OCI-LY7 (cell line): ENCODE measurements around the gene NDUFA6. TPM values are rescaled to one million over a fixed set of nuclear protein-coding genes. Genes with fewer than 3 reads are reported as not detected.

Experiments
- BruUV-seq: library from RNA; stranded (reverse); fragments of 400-500 nt; replicated peaks from 2 replicates; lab custom pipeline; 2021; lab: Mats Ljungman, UMichigan
- CTCF ChIA-PET: fragments of 300-600 bp; sonication (Branson Sonifier 250); formaldehyde crosslinking; loops from one replicate; lab custom pipeline; 2022; ENCODE audit warnings: antibody characterized with exemption; ENCODE audit not compliant: unreplicated experiment; lab: Charles Lee
- POLR2A ChIA-PET: fragments of 300-600 bp; sonication (Branson Sonifier 250); formaldehyde crosslinking; loops from one replicate; lab custom pipeline; 2022; ENCODE audit warnings: antibody characterized with exemption; lab: Charles Lee
- DNase-seq: peaks from one replicate; pipeline ENCODE4 v3.0.0-alpha.2; 2015; ENCODE audit warnings: low spot score
- H2AFZ ChIP-seq: fragments of 200-600 bp; sonication (generic), shearing (Covaris generic); 2 replicates; pipeline ENCODE4 v1.6.1; 2014; ENCODE audit warnings: mild to moderate bottlenecking, antibody characterized with exemption, low read length, moderate library complexity
- H3K27ac ChIP-seq: fragments of 200-600 bp; sonication (generic); 2 replicates; pipeline ENCODE4 v1.5.1; 2014; ENCODE audit warnings: mixed run types, low read depth, mild to moderate bottlenecking, moderate library complexity, low read length, inconsistent platforms; ENCODE audit not compliant: poor library complexity, severe bottlenecking
- H3K36me3 ChIP-seq: fragments of 200-600 bp; sonication (generic); 2 replicates; pipeline ENCODE4 v1.6.1; 2014; ENCODE audit warnings: mild to moderate bottlenecking, antibody characterized with exemption, low read length, moderate library complexity, mixed read lengths; ENCODE audit not compliant: insufficient read depth
- H3K4me1 ChIP-seq: fragments of 200-600 bp; sonication (generic); 2 replicates; pipeline ENCODE4 v1.5.1; 2014; ENCODE audit warnings: mild to moderate bottlenecking, low read length; ENCODE audit not compliant: insufficient read depth, poor library complexity, severe bottlenecking
- H3K4me2 ChIP-seq: fragments of 200-600 bp; sonication (generic); 2 replicates; pipeline ENCODE4 v1.6.1; 2014; ENCODE audit warnings: mild to moderate bottlenecking, low read length
- H3K4me3 ChIP-seq: fragments of 200-600 bp; sonication (generic); 2 replicates; pipeline ENCODE4 v1.5.1; 2014; ENCODE audit warnings: mild to moderate bottlenecking, low read depth, low read length; ENCODE audit not compliant: poor library complexity, severe bottlenecking
- H3K79me2 ChIP-seq: fragments of 200-600 bp; sonication (generic); 2 replicates; pipeline ENCODE4 v1.6.1; 2016; ENCODE audit warnings: low read depth, mild to moderate bottlenecking, low read length, moderate library complexity, mixed read lengths; ENCODE audit not compliant: insufficient read depth
- H3K9me2 ChIP-seq: fragments of 200-600 bp; sonication (generic); 2 replicates; pipeline ENCODE4 v1.6.1; 2016; ENCODE audit warnings: mild to moderate bottlenecking, low read length, mixed read lengths; ENCODE audit not compliant: insufficient read depth
- H3K9me3 ChIP-seq: fragments of 200-600 bp; sonication (generic); 2 replicates; pipeline ENCODE4 v1.6.1; 2014; ENCODE audit warnings: mild to moderate bottlenecking, mixed run types, low read length, mixed read lengths
- H4K20me1 ChIP-seq: fragments of 200-600 bp; sonication (generic); 2 replicates; pipeline ENCODE4 v1.6.1; 2014; ENCODE audit warnings: mild to moderate bottlenecking, antibody characterized with exemption, low read length, moderate library complexity, mixed read lengths; ENCODE audit not compliant: insufficient read depth
- EZH2phosphoT487 ChIP-seq: fragments of 200-600 bp; sonication (generic); IDR thresholded peaks from 2 replicates; pipeline ENCODE4 v1.6.1; 2018; ENCODE audit warnings: low read depth, borderline replicate concordance, mild to moderate bottlenecking, mixed run types, antibody characterized with exemption, low read length, moderate library complexity, mixed read lengths
- intact Hi-C: fragments of 100-400 bp; cut with micrococcal nuclease; formaldehyde crosslinking; loops from one replicate; pipeline ENCODE4 v1.10.0; 2022; ENCODE audit not compliant: unreplicated experiment
- total RNA-seq, 2 experiments: library from RNA; depleted of rRNA in 1 of 2; stranded (reverse); fragments of >200 nt in 1 of 2; shearing (Covaris generic) in 1 of 2; gene quantifications; 2 replicates each; pipeline ENCODE4 v1.2.3, GENCODE V29; 2014 to 2022
- TF ChIP-seq, protein P1 (sequence below): fragments of 200-600 bp; sonication (generic); conservative IDR thresholded peaks from 2 replicates; pipeline ENCODE4 v1.5.1; 2014; ENCODE audit warnings: mild to moderate bottlenecking, antibody characterized with exemption, low read length, moderate library complexity, mixed read lengths

NDUFA6 gene
- total RNA-seq, 2 experiments from 2014 or later: 49.8 to 63.8 TPM

DNA sequence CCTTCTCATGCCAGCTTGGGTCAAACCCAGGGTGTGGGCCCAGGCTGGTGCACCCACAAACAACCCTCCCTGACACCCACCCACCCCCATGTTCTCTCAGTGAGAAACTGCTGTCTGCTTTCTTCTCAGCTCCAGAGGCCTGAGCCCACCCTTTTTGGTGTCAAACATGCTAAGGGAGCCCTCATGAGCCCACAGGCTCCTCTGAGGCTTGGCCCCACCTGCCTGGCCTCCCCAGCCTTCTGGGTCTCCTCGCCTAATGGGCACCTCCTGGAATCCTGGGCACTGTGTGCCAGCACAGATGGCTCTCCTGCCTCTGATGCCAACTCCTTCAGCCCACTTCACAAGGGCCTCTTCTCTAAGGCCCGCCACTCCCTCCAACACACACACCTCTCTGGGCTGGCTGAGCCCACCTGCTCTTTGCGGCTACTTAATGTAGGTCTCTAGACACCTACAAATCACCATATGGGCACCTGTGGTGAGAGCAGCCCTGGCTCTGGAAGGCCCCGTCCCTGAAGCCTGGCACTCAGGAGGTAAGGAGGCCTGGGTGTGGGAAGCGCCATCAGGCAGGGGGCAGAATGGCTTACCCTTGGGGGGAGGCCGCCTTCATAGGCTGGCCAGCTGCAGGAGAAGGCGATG lies 24.3 kb downstream of the NDUFA6 start:
- H3K4me2 ChIP-seq: no peak overlapping the region
- H3K27ac ChIP-seq: no peak overlapping the region
- no peaks in the 10 kb centered on the region for H3K79me2 ChIP-seq
- H3K4me3 ChIP-seq: no peak overlapping the region
- H3K36me3 ChIP-seq: peaks cover 48% of the 10 kb centered on the region
- POLR2A ChIA-PET: no interaction called here
- no peaks in the 10 kb centered on the region for H3K9me3 ChIP-seq
- peaks cover 14% of the 10 kb centered on the region for H3K4me1 ChIP-seq
- no peaks in the 10 kb centered on the region for H3K9me2 ChIP-seq
- no peaks in the 10 kb centered on the region for H4K20me1 ChIP-seq
- DNase-seq: no peak
- TF ChIP-seq, protein P1, sequence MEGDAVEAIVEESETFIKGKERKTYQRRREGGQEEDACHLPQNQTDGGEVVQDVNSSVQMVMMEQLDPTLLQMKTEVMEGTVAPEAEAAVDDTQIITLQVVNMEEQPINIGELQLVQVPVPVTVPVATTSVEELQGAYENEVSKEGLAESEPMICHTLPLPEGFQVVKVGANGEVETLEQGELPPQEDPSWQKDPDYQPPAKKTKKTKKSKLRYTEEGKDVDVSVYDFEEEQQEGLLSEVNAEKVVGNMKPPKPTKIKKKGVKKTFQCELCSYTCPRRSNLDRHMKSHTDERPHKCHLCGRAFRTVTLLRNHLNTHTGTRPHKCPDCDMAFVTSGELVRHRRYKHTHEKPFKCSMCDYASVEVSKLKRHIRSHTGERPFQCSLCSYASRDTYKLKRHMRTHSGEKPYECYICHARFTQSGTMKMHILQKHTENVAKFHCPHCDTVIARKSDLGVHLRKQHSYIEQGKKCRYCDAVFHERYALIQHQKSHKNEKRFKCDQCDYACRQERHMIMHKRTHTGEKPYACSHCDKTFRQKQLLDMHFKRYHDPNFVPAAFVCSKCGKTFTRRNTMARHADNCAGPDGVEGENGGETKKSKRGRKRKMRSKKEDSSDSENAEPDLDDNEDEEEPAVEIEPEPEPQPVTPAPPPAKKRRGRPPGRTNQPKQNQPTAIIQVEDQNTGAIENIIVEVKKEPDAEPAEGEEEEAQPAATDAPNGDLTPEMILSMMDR: no peak
- TF ChIP-seq EZH2phosphoT487: no peak
- BruUV-seq: no TSS peak
- no peak overlapping the region for H2AFZ ChIP-seq
- CTCF ChIA-PET: no interaction called here
- intact Hi-C loops: no loop called here

DNA sequence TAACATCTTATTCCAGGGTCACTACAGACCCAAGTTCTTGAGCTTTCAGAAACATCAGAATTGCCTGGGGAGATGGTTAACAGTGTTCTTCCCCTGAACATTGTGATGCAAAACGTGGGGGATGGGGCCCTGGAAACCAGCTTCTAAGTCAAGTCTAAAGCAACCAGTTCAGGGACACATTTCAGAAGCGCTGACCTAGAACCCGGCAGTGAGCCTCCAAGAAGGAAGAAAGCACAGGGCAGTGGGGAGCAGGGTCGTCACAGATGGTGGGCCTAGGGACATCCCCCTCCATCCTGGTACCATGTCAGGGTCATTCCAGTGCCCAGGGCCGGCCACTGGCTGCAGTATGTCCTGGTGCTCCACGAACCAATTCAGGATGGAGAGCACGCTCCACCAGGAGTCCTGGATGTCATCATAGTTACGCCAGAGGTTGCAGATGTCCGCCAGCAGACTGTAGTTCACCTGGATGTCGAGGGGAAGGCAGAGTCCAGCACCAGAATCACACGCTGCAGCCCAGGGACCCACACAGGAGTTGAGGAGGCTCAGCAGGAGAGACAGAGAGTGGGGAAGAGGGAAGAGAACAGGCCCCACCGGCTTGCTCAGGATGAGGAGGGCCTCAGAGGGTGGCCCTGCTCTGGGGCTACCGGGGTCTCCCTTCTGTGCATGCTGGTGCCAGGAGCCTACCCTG lies 25.0 kb downstream of the NDUFA6 start:
- peaks cover 10% of the 10 kb centered on the region for H3K4me1 ChIP-seq
- H3K79me2 ChIP-seq: no peaks in the 10 kb centered on the region
- no peaks in the 10 kb centered on the region for H3K9me2 ChIP-seq
- no peak overlapping the region for H2AFZ ChIP-seq
- ChIA-PET CTCF (no interaction called here), POLR2A (interaction anchor here (1.2 kb wide), 1 partner anchor 11 kb away, joined by 4 read pairs; no protein-coding TSS in a partner anchor)
- H3K4me3 ChIP-seq: no peak overlapping the region
- no peak for DNase-seq
- no peak overlapping the region for H3K4me2 ChIP-seq
- TF ChIP-seq, protein P1: no peak
- BruUV-seq: no TSS peak
- no peaks in the 10 kb centered on the region for H3K9me3 ChIP-seq
- H4K20me1 ChIP-seq: no peaks in the 10 kb centered on the region
- H3K27ac ChIP-seq: no peak overlapping the region
- intact Hi-C loops: no loop called here
- H3K36me3 ChIP-seq: peaks cover 54% of the 10 kb centered on the region

DNA sequence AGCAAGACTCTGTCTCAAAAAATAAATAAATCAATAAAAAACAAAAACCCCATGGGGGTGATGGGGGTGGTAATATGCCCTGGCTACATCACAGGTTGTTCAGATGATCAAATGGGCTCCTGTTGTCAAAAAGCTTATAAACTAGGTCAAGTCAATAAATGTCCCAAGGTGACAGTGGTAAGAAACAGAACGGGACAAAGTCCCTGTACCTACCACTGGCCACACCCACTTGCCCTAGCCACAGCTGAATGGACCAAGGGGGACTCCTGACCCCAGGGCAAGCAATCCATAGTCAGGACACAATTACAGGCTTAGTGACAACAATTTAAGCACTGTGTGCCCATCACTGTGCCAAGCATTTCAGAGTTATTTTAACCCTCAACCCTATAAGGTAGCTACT lies 25.9 kb downstream of the NDUFA6 start:
- H3K27ac ChIP-seq: no peak overlapping the region
- TF ChIP-seq, protein P1: no peak
- TF ChIP-seq EZH2phosphoT487: no peak
- intact Hi-C loops: no loop called here
- H3K4me3 ChIP-seq: no peak overlapping the region
- ChIA-PET POLR2A (interaction anchor here (0.5 to 1.2 kb wide), 2 partner anchors 10 to 501 kb away, joined by 4 read pairs; no protein-coding TSS in a partner anchor), CTCF (no interaction called here)
- peaks cover 64% of the 10 kb centered on the region for H3K36me3 ChIP-seq
- no peak for DNase-seq
- no peak overlapping the region for H3K4me2 ChIP-seq
- BruUV-seq: no TSS peak
- H4K20me1 ChIP-seq: no peaks in the 10 kb centered on the region
- no peaks in the 10 kb centered on the region for H3K9me3 ChIP-seq
- H3K79me2 ChIP-seq: no peaks in the 10 kb centered on the region
- H3K9me2 ChIP-seq: no peaks in the 10 kb centered on the region
- no peak overlapping the region for H2AFZ ChIP-seq
- H3K4me1 ChIP-seq: peaks cover 4% of the 10 kb centered on the region
